Measurements from ENCODE around the gene LNX1.

The LNX1 gene

DNA sequence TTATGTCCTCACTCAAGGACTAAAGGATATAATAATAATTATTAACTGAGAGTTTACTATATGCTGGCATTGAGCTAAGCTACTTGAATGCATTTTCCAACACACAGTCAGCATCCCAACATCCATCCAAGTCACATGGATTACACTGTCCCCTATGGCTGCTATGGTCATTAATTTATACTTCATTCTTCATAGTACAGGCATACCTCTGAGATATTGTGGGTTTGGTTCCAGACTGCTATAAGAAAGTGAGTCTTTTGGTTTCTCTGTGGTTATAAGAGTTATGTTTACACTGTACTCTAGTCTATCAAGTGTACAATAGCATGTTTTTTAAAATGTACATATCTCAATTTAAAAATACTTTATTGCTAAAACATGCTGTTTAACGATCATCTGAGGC, 89.2 kb downstream of the LNX1 start:
- Histone ChIP-seq H3K27me3 (ENCODE audit: insufficient read depth, insufficient read length) (no peaks in the 10 kb centered on the region), H3K9ac (ENCODE audit: insufficient read length, low read depth) (no peak overlapping the region), H3K9me3 (ENCODE audit: insufficient read depth, low read length) (no peaks in the 10 kb centered on the region), H3K4me3 (ENCODE audit: insufficient read length, low read depth) (no peak overlapping the region), H3K4me1 (ENCODE audit: insufficient read depth, insufficient read length) (no peaks in the 10 kb centered on the region), H3K36me3 (ENCODE audit: insufficient read depth, insufficient read length, low read length) (no peaks in the 10 kb centered on the region)
- TF ChIP-seq SUZ12 (IDR thresholded peaks at IDR 0.05; ENCODE audit: extremely low read depth, insufficient read depth, insufficient read length) (no peak), YY1 (IDR thresholded peaks at IDR 0.05; ENCODE audit: insufficient read depth, insufficient read length) (no peak), ZNF274 (IDR thresholded peaks at IDR 0.05; ENCODE audit: low read depth, low read length) (no peak)
- no peak for DNase-seq (ENCODE audit: low read depth, low spot score)

DNA sequence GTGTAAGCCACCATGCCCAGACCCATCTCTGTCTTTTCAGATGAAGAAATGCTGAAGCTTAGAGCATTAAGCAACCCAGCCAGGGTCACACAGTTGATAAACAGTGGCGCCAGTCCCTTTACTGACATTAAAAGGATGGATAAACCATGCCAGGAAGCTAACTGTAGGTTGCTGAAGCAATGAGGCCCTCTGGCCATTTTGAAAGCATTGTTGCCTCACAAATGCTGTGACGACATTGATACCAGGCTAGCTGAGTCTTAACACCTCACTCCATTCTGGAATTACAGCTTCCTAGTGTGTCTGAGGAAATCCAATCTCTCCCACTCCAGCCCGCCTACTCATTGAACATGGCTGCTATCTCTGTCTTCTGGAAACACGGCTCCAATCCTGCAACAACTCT, 89.7 kb downstream of the LNX1 start:
- H3K9ac ChIP-seq (ENCODE audit: insufficient read length, low read depth), result no peak overlapping the region
- no peak for DNase-seq (ENCODE audit: low read depth, low spot score)
- H3K4me1 ChIP-seq (ENCODE audit: insufficient read depth, insufficient read length), result no peaks in the 10 kb centered on the region
- no peak overlapping the region for H3K4me3 ChIP-seq (ENCODE audit: insufficient read length, low read depth)
- no peaks in the 10 kb centered on the region for H3K9me3 ChIP-seq (ENCODE audit: insufficient read depth, low read length)
- TF ChIP-seq YY1 (IDR thresholded peaks at IDR 0.05; ENCODE audit: insufficient read depth, insufficient read length), result no peak
- no peak for TF ChIP-seq ZNF274 (IDR thresholded peaks at IDR 0.05; ENCODE audit: low read depth, low read length)
- TF ChIP-seq SUZ12 (IDR thresholded peaks at IDR 0.05; ENCODE audit: extremely low read depth, insufficient read depth, insufficient read length), result no peak
- H3K36me3 ChIP-seq (ENCODE audit: insufficient read depth, insufficient read length, low read length), result no peaks in the 10 kb centered on the region
- H3K27me3 ChIP-seq (ENCODE audit: insufficient read depth, insufficient read length), result no peaks in the 10 kb centered on the region

GRCh38 chr4:53500546-53500945, 90.7 kb downstream of the LNX1 start:
- no peaks in the 10 kb centered on the region for H3K4me1 ChIP-seq (ENCODE audit: insufficient read depth, insufficient read length)
- DNase-seq (ENCODE audit: low read depth, low spot score), result no peak
- no peak overlapping the region for H3K9ac ChIP-seq (ENCODE audit: insufficient read length, low read depth)
- H3K27me3 ChIP-seq (ENCODE audit: insufficient read depth, insufficient read length), result no peaks in the 10 kb centered on the region
- no peak overlapping the region for H3K4me3 ChIP-seq (ENCODE audit: insufficient read length, low read depth)
- no peaks in the 10 kb centered on the region for H3K36me3 ChIP-seq (ENCODE audit: insufficient read depth, insufficient read length, low read length)
- no peak for TF ChIP-seq SUZ12 (IDR thresholded peaks at IDR 0.05; ENCODE audit: extremely low read depth, insufficient read depth, insufficient read length)
- no peak for TF ChIP-seq ZNF274 (IDR thresholded peaks at IDR 0.05; ENCODE audit: low read depth, low read length)
- TF ChIP-seq YY1 (IDR thresholded peaks at IDR 0.05; ENCODE audit: insufficient read depth, insufficient read length), result no peak
- H3K9me3 ChIP-seq (ENCODE audit: insufficient read depth, low read length), result no peaks in the 10 kb centered on the region

DNA sequence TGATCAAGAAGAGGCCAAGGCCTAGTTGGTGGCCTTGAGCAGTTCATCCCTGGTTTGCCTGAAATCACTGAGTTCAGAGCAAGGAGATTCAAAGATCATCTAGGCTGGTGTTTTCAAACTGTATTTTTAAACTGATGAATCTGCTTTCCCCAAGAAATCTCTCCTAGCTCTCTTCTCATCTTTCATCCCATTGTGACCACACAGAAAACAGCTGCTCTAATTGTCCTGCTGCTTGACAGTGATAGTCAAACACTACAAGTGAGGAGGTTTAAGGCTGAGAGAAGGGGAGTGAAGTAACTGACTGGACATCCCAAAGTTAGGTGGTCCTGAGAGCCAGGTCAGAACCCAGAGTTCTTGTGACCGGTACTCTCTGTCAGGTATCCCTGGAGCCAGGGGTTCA, 91.5 kb downstream of the LNX1 start:
- no peak overlapping the region for H3K9ac ChIP-seq (ENCODE audit: insufficient read length, low read depth)
- H3K27me3 ChIP-seq (ENCODE audit: insufficient read depth, insufficient read length), result no peaks in the 10 kb centered on the region
- H3K36me3 ChIP-seq (ENCODE audit: insufficient read depth, insufficient read length, low read length), result no peaks in the 10 kb centered on the region
- H3K4me3 ChIP-seq (ENCODE audit: insufficient read length, low read depth), result no peak overlapping the region
- DNase-seq (ENCODE audit: low read depth, low spot score), result no peak
- H3K4me1 ChIP-seq (ENCODE audit: insufficient read depth, insufficient read length), result no peaks in the 10 kb centered on the region
- H3K9me3 ChIP-seq (ENCODE audit: insufficient read depth, low read length), result no peaks in the 10 kb centered on the region
- no peak for TF ChIP-seq ZNF274 (IDR thresholded peaks at IDR 0.05; ENCODE audit: low read depth, low read length)
- no peak for TF ChIP-seq SUZ12 (IDR thresholded peaks at IDR 0.05; ENCODE audit: extremely low read depth, insufficient read depth, insufficient read length)
- TF ChIP-seq YY1 (IDR thresholded peaks at IDR 0.05; ENCODE audit: insufficient read depth, insufficient read length), result no peak

- TF ChIP-seq ZNF274 (IDR thresholded peaks at IDR 0.05; ENCODE audit: low read depth, low read length), result no peak
- no peak for TF ChIP-seq SUZ12 (IDR thresholded peaks at IDR 0.05; ENCODE audit: extremely low read depth, insufficient read depth, insufficient read length)
- no peak for TF ChIP-seq YY1 (IDR thresholded peaks at IDR 0.05; ENCODE audit: insufficient read depth, insufficient read length)
These were observed 92.6 kb downstream of the LNX1 start for GRCh38 chr4:53498706-53499105.

GRCh38 chr4:53497487-53498244, 93.6 kb downstream of the LNX1 start:
- no peaks in the 10 kb centered on the region for H3K9me3 ChIP-seq (ENCODE audit: insufficient read depth, low read length)

More at GRCh38 chr4:53498706-53499105, 92.6 kb downstream of the LNX1 start:
- no peaks in the 10 kb centered on the region for H3K4me1 ChIP-seq (ENCODE audit: insufficient read depth, insufficient read length)
- no peaks in the 10 kb centered on the region for H3K9me3 ChIP-seq (ENCODE audit: insufficient read depth, low read length)
- no peaks in the 10 kb centered on the region for H3K36me3 ChIP-seq (ENCODE audit: insufficient read depth, insufficient read length, low read length)
- no peak overlapping the region for H3K9ac ChIP-seq (ENCODE audit: insufficient read length, low read depth)
- DNase-seq (ENCODE audit: low read depth, low spot score), result no peak
- H3K27me3 ChIP-seq (ENCODE audit: insufficient read depth, insufficient read length), result no peaks in the 10 kb centered on the region
- H3K4me3 ChIP-seq (ENCODE audit: insufficient read length, low read depth), result no peak overlapping the region

GRCh38 chr4:53494851-53495250, 96.4 kb downstream of the LNX1 start:
- Histone ChIP-seq H3K4me3 (ENCODE audit: insufficient read length, low read depth) (no peak overlapping the region), H3K36me3 (ENCODE audit: insufficient read depth, insufficient read length, low read length) (no peaks in the 10 kb centered on the region), H3K27me3 (ENCODE audit: insufficient read depth, insufficient read length) (no peaks in the 10 kb centered on the region), H3K9me3 (ENCODE audit: insufficient read depth, low read length) (no peaks in the 10 kb centered on the region), H3K4me1 (ENCODE audit: insufficient read depth, insufficient read length) (no peaks in the 10 kb centered on the region), H3K9ac (ENCODE audit: insufficient read length, low read depth) (no peak overlapping the region)
- no peak for DNase-seq (ENCODE audit: low read depth, low spot score)
- TF ChIP-seq YY1 (IDR thresholded peaks at IDR 0.05; ENCODE audit: insufficient read depth, insufficient read length) (no peak), SUZ12 (IDR thresholded peaks at IDR 0.05; ENCODE audit: extremely low read depth, insufficient read depth, insufficient read length) (no peak), ZNF274 (IDR thresholded peaks at IDR 0.05; ENCODE audit: low read depth, low read length) (no peak)

More at GRCh38 chr4:53497487-53498244, 93.6 kb downstream of the LNX1 start:
- TF ChIP-seq YY1 (IDR thresholded peaks at IDR 0.05; ENCODE audit: insufficient read depth, insufficient read length) (no peak), SUZ12 (IDR thresholded peaks at IDR 0.05; ENCODE audit: extremely low read depth, insufficient read depth, insufficient read length) (no peak), ZNF274 (IDR thresholded peaks at IDR 0.05; ENCODE audit: low read depth, low read length) (no peak)
- Histone ChIP-seq H3K36me3 (ENCODE audit: insufficient read depth, insufficient read length, low read length) (no peaks in the 10 kb centered on the region), H3K27me3 (ENCODE audit: insufficient read depth, insufficient read length) (no peaks in the 10 kb centered on the region), H3K4me3 (ENCODE audit: insufficient read length, low read depth) (no peak overlapping the region), H3K4me1 (ENCODE audit: insufficient read depth, insufficient read length) (no peaks in the 10 kb centered on the region), H3K9ac (ENCODE audit: insufficient read length, low read depth) (no peak overlapping the region)
- no peak for DNase-seq (ENCODE audit: low read depth, low spot score)
